ENCODE data around the gene APBA1. TPM values are rescaled to one million over a fixed set of nuclear protein-coding genes. Genes with fewer than 3 reads are reported as not detected.

The APBA1 gene
- total and polyA plus RNA-seq, 2 of the 8 experiments (the other 6 are each of a cell fraction or from before 2014, with no cell fraction given), result 0.36 to 0.60 TPM

DNA sequence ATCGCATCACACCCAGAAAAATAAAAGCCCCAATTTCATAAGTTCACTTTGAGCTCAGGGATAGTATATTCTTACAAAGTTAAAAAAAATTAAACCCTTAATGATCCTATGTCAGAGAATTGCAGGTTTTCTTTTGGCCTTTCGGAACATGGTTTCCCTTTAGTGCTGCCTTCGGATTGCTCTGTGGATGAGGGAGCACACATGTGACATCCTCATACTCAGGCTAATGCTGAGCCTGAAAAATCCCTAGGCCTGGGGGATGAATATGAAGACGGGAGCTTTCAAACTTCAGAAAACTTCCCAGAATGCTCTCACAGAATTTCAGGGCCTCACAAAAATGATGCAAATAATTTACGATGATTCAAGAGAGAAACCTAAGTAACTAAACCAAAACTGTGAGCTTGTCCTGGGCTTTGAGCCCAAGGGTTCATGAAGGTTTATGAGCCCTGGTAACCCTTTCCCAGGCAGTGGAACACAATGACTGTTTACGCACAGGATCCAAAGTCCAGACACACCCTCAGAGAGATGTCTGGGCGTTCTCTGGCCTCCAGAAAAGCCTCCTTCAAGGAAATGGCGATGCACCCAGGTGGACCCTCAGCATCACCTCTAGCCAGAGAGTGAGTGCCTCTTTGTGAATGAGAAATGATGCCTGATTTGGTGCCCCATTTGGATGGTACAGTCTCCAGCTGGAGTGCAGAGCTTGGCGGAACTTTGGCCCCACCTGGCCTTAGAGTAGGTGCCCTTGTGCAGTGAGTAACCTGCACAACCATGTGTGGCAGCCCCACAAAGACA lies 201.8 kb downstream of the APBA1 start:
- Histone ChIP-seq H2AK5ac (ENCODE audit: low read depth, low read length) (no peak overlapping the region), H3K36me3 (ENCODE audit: control insufficient read depth in 2 of 4, insufficient read depth in 4 of 4, low read length in 3 of 4) (no peaks in the 10 kb centered on the region), H2AFZ (ENCODE audit: low read length) (no peak overlapping the region), H3K4me2 (ENCODE audit: insufficient read depth in 1 of 2, low read depth in 2 of 2, low read length in 2 of 2) (no peak overlapping the region), H4K5ac (ENCODE audit: insufficient read length, low read depth, low read length) (no peak overlapping the region), H4K91ac (replicated peaks; ENCODE audit: insufficient read length, low read length) (no peak overlapping the region), H3K4ac (replicated peaks; ENCODE audit: insufficient read length, low read depth, low read length) (no peak overlapping the region), H3K4me1 (replicated peaks in 1 of 4; ENCODE audit: control insufficient read depth in 3 of 4, insufficient read depth in 4 of 4, low read length in 3 of 4) (peaks cover 0 to 4% (median 0%) of the 10 kb centered on the region in 4 experiments; a peak in 1 of 7 replicates), H2BK120ac (replicated peaks; ENCODE audit: low read depth, low read length) (no peak overlapping the region), H3K18ac (ENCODE audit: extremely low read depth, low read length) (no peak overlapping the region), H3K4me3 (ENCODE audit: extremely low read depth in 1 of 4, insufficient read depth in 2 of 4, low read depth in 3 of 4, low read length in 4 of 4) (no peak overlapping the region), H3K9me3 (ENCODE audit: insufficient read depth in 2 of 2, low read depth in 1 of 2, low read length in 1 of 2) (no peaks in the 10 kb centered on the region), H3K79me1 (ENCODE audit: low read depth, low read length) (no peaks in the 10 kb centered on the region), H4K20me1 (replicated peaks in 1 of 2; ENCODE audit: control insufficient read depth in 1 of 2, insufficient read depth in 2 of 2, low read length in 2 of 2) (no peaks in the 10 kb centered on the region), H3K79me2 (ENCODE audit: control insufficient read depth in 1 of 2, insufficient read depth in 2 of 2, low read length in 2 of 2) (no peaks in the 10 kb centered on the region), H2BK15ac (ENCODE audit: low read length) (no peak overlapping the region), H2BK5ac (ENCODE audit: low read depth, low read length) (no peak overlapping the region), H3K9ac (replicated peaks in 1 of 4; ENCODE audit: extremely low read depth in 1 of 4, low read depth in 3 of 4, low read length in 3 of 4) (no peak overlapping the region), H3K27ac (ENCODE audit: low read depth, low read length) (no peak overlapping the region), H3K14ac (ENCODE audit: insufficient read length) (no peak overlapping the region), H3K56ac (replicated peaks; ENCODE audit: insufficient read length, low read depth, low read length) (no peak overlapping the region), H4K8ac (ENCODE audit: extremely low read depth, insufficient read depth, low read length) (no peak overlapping the region), H3K27me3 (replicated peaks in 1 of 4; ENCODE audit: control insufficient read depth in 3 of 4, extremely low read depth in 1 of 4, insufficient read depth in 3 of 4, low read length in 3 of 4) (no peaks in the 10 kb centered on the region), H2BK20ac (ENCODE audit: low read length) (no peak overlapping the region), H3K23ac (ENCODE audit: insufficient read length) (no peak overlapping the region), H2BK12ac (ENCODE audit: low read depth, low read length) (no peak overlapping the region), H3K23me2 (ENCODE audit: low read depth, low read length) (no peaks in the 10 kb centered on the region)
- WGBS, 2 experiments (ENCODE audit: extremely low coverage in 1 of 2, insufficient coverage in 1 of 2, insufficient read length in 1 of 2, insufficient replicate concordance in 2 of 2, low coverage in 1 of 2, low lambda C conversion rate in 2 of 2, missing lambda C conversion rate in 1 of 2), result 89% methylated on average over 9 of the region's 9 CpGs; no CpG with 5 or more reads in 1 of the 2 experiments
- ChIA-PET POLR2A (ENCODE audit: partially characterized antibody) (interaction anchor here (0.6 kb wide), 1 partner anchor 31 kb away, joined by 3 read pairs; no protein-coding TSS in a partner anchor), CTCF (ENCODE audit: partially characterized antibody) (interaction anchor here (0.5 to 1.4 kb wide), 8 partner anchors 19 to 422 kb away, joined by 3 to 5 read pairs (median 4); no protein-coding TSS in a partner anchor)
- DNase-seq (ENCODE audit: low read depth in 1 of 2, low spot score in 2 of 2), result peak in 1 of 2 experiments; percentile 24
- FAIRE-seq, result no peak
- TF ChIP-seq ZNF274 (IDR thresholded peaks at IDR 0.05; ENCODE audit: borderline replicate concordance, extremely low read depth, low read length) (no peak), MAX (IDR thresholded peaks at IDR 0.05) (no peak), KDM5A (IDR thresholded peaks at IDR 0.05; ENCODE audit: low read length) (no peak), FOSL1 (IDR thresholded peaks at IDR 0.05; ENCODE audit: insufficient read depth, low read depth, low read length) (no peak), TAF7 (optimal IDR thresholded peaks at IDR 0.05; ENCODE audit: borderline replicate concordance, low read depth, low read length) (no peak), SIN3A (conservative IDR thresholded peaks at IDR 0.05 in 1 of 2, IDR thresholded peaks at IDR 0.05 in 1 of 2; ENCODE audit: low read depth in 1 of 2, low read length in 2 of 2) (no peak), E2F6 (IDR thresholded peaks at IDR 0.05) (no peak), EGR1 (IDR thresholded peaks at IDR 0.05; ENCODE audit: borderline replicate concordance, low read depth, low read length) (no peak), RNF2 (IDR thresholded peaks at IDR 0.05; ENCODE audit: borderline replicate concordance, low read depth, low read length, missing control alignments, poor library complexity, severe bottlenecking) (no peak), MAFK (IDR thresholded peaks at IDR 0.05; ENCODE audit: low read depth, low read length) (no peak)

Data from H1 (cell line).